ENCODE results near the gene CENPN.

GRCh38 chr16:81026429-81026828, 19.4 kb downstream of the CENPN start:
- no peak for TF ChIP-seq CTCF (IDR thresholded peaks at IDR 0.05)
- no peak for TF ChIP-seq POLR2AphosphoS5 (IDR thresholded peaks at IDR 0.05)
- TF ChIP-seq EP300 (IDR thresholded peaks at IDR 0.05; ENCODE audit: low read depth), result no peak
- no peak for TF ChIP-seq POLR2A (IDR thresholded peaks at IDR 0.05)
